SK-N-SH treated with all-trans-retinoic acid at 6 μM for 48 hours (cell line): Measurements from ENCODE around the gene MLH1.

Source experiments
- BACH2 ChIP-seq: fragments of 250-450 bp; sonication (Bioruptor Pico); IDR thresholded peaks from 2 replicates; pipeline ENCODE4 v1.9.0; 2021; ENCODE audit warnings: mild to moderate bottlenecking, borderline replicate concordance
- CREB5 ChIP-seq: fragments of 250-450 bp; sonication (Bioruptor Pico); IDR thresholded peaks from 2 replicates; pipeline ENCODE4 v1.5.1; 2020; ENCODE audit warnings: low read depth, mild to moderate bottlenecking, moderate library complexity
- PATZ1 ChIP-seq: fragments of 250-450 bp; sonication (Bioruptor Pico); IDR thresholded peaks from 2 replicates; pipeline ENCODE4 v1.8.0; 2020; ENCODE audit warnings: mild to moderate bottlenecking, moderate library complexity, borderline replicate concordance
- ZNF8 ChIP-seq: fragments of 450-650 bp; formaldehyde crosslinking; IDR thresholded peaks from 2 replicates; pipeline ENCODE4 v1.5.0; 2020; ENCODE audit warnings: mild to moderate bottlenecking, moderate library complexity

- TF ChIP-seq BACH2 (no peak), CREB5 (CRISPR knock-in tag) (no peak), PATZ1 (no peak), ZNF8 (CRISPR knock-in tag) (no peak)
These were observed 36.3 kb upstream of the MLH1 start for GRCh38 chr3:36957063-36957462.
